ENCODE data around the gene LRRIQ1. TPM values are rescaled to one million over a fixed set of nuclear protein-coding genes. Genes with fewer than 3 reads are reported as not detected.

LRRIQ1 gene
- total and polyA plus RNA-seq, 2 of the 4 experiments (the other 2 are of a cell fraction), result under 0.01 to 0.05 TPM

- H2BK120ac ChIP-seq (ENCODE audit: low read depth, low read length), result no peak overlapping the region
- TF ChIP-seq RAD21 (IDR thresholded peaks at IDR 0.05; ENCODE audit: low read length) (no peak), ELK1 (IDR thresholded peaks at IDR 0.05; ENCODE audit: borderline replicate concordance, low read depth, low read length) (no peak), BHLHE40 (IDR thresholded peaks at IDR 0.05; ENCODE audit: low read depth, low read length) (no peak), USF2 (IDR thresholded peaks at IDR 0.05; ENCODE audit: low read depth, low read length) (no peak), RFX5 (IDR thresholded peaks at IDR 0.05; ENCODE audit: low read depth, low read length) (no peak), CEBPB (IDR thresholded peaks at IDR 0.05; ENCODE audit: low read depth, low read length) (no peak), RCOR1 (IDR thresholded peaks at IDR 0.05; ENCODE audit: insufficient replicate concordance, low read length) (no peak), CHD1 (IDR thresholded peaks at IDR 0.05; ENCODE audit: low read depth, low read length) (no peak), NFE2L2 (IDR thresholded peaks at IDR 0.05; ENCODE audit: low read depth, low read length) (no peak), MXI1 (IDR thresholded peaks at IDR 0.05; ENCODE audit: borderline replicate concordance, low read depth, low read length) (no peak), POLR2A (IDR thresholded peaks at IDR 0.05; ENCODE audit: low read depth, low read length) (no peak), MAFK (IDR thresholded peaks at IDR 0.05; ENCODE audit: low read depth, low read length) (no peak)
- TF ChIP-seq, protein P1, sequence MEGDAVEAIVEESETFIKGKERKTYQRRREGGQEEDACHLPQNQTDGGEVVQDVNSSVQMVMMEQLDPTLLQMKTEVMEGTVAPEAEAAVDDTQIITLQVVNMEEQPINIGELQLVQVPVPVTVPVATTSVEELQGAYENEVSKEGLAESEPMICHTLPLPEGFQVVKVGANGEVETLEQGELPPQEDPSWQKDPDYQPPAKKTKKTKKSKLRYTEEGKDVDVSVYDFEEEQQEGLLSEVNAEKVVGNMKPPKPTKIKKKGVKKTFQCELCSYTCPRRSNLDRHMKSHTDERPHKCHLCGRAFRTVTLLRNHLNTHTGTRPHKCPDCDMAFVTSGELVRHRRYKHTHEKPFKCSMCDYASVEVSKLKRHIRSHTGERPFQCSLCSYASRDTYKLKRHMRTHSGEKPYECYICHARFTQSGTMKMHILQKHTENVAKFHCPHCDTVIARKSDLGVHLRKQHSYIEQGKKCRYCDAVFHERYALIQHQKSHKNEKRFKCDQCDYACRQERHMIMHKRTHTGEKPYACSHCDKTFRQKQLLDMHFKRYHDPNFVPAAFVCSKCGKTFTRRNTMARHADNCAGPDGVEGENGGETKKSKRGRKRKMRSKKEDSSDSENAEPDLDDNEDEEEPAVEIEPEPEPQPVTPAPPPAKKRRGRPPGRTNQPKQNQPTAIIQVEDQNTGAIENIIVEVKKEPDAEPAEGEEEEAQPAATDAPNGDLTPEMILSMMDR (conservative IDR thresholded peaks at IDR 0.05; ENCODE audit: low read depth, low read length), result no peak
- H3K27me3 ChIP-seq (ENCODE audit: control insufficient read depth, insufficient read depth, low read length), result no peaks in the 10 kb centered on the region
- no peak overlapping the region for H3K14ac ChIP-seq (replicated peaks; ENCODE audit: low read depth, low read length)
- no peak overlapping the region for H3K4me3 ChIP-seq (ENCODE audit: insufficient read depth, low read depth, low read length)
- no peaks in the 10 kb centered on the region for H3K9me3 ChIP-seq (ENCODE audit: control insufficient read depth, insufficient read depth, low read length)
- no peak overlapping the region for H2AFZ ChIP-seq (replicated peaks; ENCODE audit: low read length, poor library complexity)
- no peak overlapping the region for H3K27ac ChIP-seq (ENCODE audit: insufficient read depth, low read length)
- no peaks in the 10 kb centered on the region for H4K20me1 ChIP-seq (ENCODE audit: insufficient read depth, low read length)
- H3K56ac ChIP-seq (ENCODE audit: extremely low read depth, insufficient read depth, low read length), result no peak overlapping the region
- no peak overlapping the region for H2BK15ac ChIP-seq (ENCODE audit: low read depth, low read length)
- H2BK5ac ChIP-seq (ENCODE audit: low read depth, low read length, poor library complexity, severe bottlenecking), result no peak overlapping the region
- no peaks in the 10 kb centered on the region for H3K36me3 ChIP-seq (ENCODE audit: control insufficient read depth, insufficient read depth, low read length)
- no peak overlapping the region for H3K4ac ChIP-seq (ENCODE audit: low read depth, low read length)
- DNase-seq (no peak), ATAC-seq (ENCODE audit: low read depth) (no peak)
- H3K79me1 ChIP-seq (ENCODE audit: low read depth in 1 of 2, low read length in 2 of 2), result no peaks in the 10 kb centered on the region
- H3K9me1 ChIP-seq (ENCODE audit: insufficient read depth, low read length), result no peaks in the 10 kb centered on the region
- no peaks in the 10 kb centered on the region for H3K4me1 ChIP-seq (ENCODE audit: control insufficient read depth, insufficient read depth, low read length)
- dilution Hi-C loops (cut with HindIII; ENCODE audit: low sequenced_read_pairs, unreplicated experiment), result no loop called here
- no peak overlapping the region for H3K23ac ChIP-seq (ENCODE audit: low read depth, low read length)
- H4K91ac ChIP-seq (ENCODE audit: insufficient read depth, low read depth, low read length), result no peak overlapping the region
- no peak overlapping the region for H2BK20ac ChIP-seq (ENCODE audit: low read depth, low read length)
- H3K18ac ChIP-seq (ENCODE audit: low read depth, low read length), result no peak overlapping the region
- H2AK5ac ChIP-seq (ENCODE audit: low read depth, low read length), result no peak overlapping the region
- no peak overlapping the region for H4K8ac ChIP-seq (ENCODE audit: low read depth in 2 of 2, low read length in 2 of 2)
- WGBS, 2 experiments (ENCODE audit: extremely low coverage in 2 of 2, insufficient read length in 1 of 2), result no CpG with 5 or more reads among the region's 1 CpG
- in situ Hi-C loops (cut with MboI; ENCODE audit: low sequenced_read_pairs), result no loop called here
- no TSS peak for BruUV-seq (replicated peaks)
- H3K4me2 ChIP-seq (ENCODE audit: low read depth, low read length), result no peak overlapping the region
- intact Hi-C loops (cut with micrococcal nuclease), result no loop called here
- H3K9ac ChIP-seq (ENCODE audit: low read depth, low read length), result no peak overlapping the region
- no peak overlapping the region for H2AK9ac ChIP-seq (replicated peaks; ENCODE audit: low read depth, low read length, poor library complexity)
- POLR2A ChIA-PET (ENCODE audit: unreplicated experiment), result no interaction called here
- H4K5ac ChIP-seq (ENCODE audit: low read depth, low read length), result no peak overlapping the region
- CTCF ChIA-PET, result no interaction called here
These were observed 5.2 kb downstream of the LRRIQ1 start for GRCh38 chr12:85041395-85041794.
